SK-N-MC (cell line): ENCODE data around the gene POU6F2.

Experiments
- EZH2 ChIP-seq: fragments of 200-600 bp; sonication (generic); IDR thresholded peaks from one replicate; pipeline ENCODE4 v1.6.1; 2017; ENCODE audit warnings: antibody characterized with exemption
- POLR2AphosphoS5 ChIP-seq: IDR thresholded peaks from 2 replicates; pipeline ENCODE4 v1.6.1; 2012; ENCODE audit warnings: mild to moderate bottlenecking, low read depth, low read length, borderline replicate concordance

DNA sequence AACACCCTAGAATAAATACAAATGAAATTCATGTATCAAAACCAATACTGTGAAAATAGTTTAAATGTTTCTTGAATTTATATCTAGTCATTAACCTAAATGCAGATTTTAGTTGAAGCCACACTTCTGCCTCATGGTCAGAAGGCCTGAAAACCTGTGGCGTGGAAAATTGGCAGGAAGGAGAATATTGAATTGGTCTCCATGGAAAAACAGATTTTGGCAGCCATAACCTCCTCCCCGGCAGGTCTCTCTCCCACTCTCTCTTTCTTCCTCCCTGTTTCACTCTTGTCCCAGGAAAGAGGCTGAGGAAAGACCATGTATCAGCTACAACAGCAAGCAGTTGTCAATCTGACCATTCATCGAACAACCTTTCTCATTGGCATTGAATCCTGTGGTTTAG, 427.9 kb downstream of the POU6F2 start:
- no peak for TF ChIP-seq POLR2AphosphoS5
- TF ChIP-seq EZH2 = no peak
